GM12864 (cell line): Measurements from ENCODE around the gene TRAPPC3.

ENCODE experiments used
- DNase-seq: peaks from one replicate; pipeline ENCODE4 v3.0.0-alpha.2; 2011; ENCODE audit warnings: low read depth
- H3K4me3 ChIP-seq: 2 replicates; pipeline ENCODE4 v1.5.1; 2011; ENCODE audit warnings: mild to moderate bottlenecking, low read depth, low read length, control low read depth
- TF ChIP-seq, protein P1 (sequence below): IDR thresholded peaks from 2 replicates; pipeline ENCODE4 v1.5.1; 2011; ENCODE audit warnings: low read depth, mild to moderate bottlenecking, moderate library complexity, low read length, control low read depth, inconsistent platforms; ENCODE audit errors: missing control alignments

TRAPPC3 gene

GRCh38 chr1:36137226-36137625 is 12.1 kb downstream of the TRAPPC3 start:
- TF ChIP-seq, protein P1, sequence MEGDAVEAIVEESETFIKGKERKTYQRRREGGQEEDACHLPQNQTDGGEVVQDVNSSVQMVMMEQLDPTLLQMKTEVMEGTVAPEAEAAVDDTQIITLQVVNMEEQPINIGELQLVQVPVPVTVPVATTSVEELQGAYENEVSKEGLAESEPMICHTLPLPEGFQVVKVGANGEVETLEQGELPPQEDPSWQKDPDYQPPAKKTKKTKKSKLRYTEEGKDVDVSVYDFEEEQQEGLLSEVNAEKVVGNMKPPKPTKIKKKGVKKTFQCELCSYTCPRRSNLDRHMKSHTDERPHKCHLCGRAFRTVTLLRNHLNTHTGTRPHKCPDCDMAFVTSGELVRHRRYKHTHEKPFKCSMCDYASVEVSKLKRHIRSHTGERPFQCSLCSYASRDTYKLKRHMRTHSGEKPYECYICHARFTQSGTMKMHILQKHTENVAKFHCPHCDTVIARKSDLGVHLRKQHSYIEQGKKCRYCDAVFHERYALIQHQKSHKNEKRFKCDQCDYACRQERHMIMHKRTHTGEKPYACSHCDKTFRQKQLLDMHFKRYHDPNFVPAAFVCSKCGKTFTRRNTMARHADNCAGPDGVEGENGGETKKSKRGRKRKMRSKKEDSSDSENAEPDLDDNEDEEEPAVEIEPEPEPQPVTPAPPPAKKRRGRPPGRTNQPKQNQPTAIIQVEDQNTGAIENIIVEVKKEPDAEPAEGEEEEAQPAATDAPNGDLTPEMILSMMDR: no peak
- no peak overlapping the region for H3K4me3 ChIP-seq
- no peak for DNase-seq

- no peak for DNase-seq
- H3K4me3 ChIP-seq: no peak overlapping the region
- TF ChIP-seq, protein P1: no peak
These were observed 12.8 kb downstream of the TRAPPC3 start for GRCh38 chr1:36136535-36136934.

DNA sequence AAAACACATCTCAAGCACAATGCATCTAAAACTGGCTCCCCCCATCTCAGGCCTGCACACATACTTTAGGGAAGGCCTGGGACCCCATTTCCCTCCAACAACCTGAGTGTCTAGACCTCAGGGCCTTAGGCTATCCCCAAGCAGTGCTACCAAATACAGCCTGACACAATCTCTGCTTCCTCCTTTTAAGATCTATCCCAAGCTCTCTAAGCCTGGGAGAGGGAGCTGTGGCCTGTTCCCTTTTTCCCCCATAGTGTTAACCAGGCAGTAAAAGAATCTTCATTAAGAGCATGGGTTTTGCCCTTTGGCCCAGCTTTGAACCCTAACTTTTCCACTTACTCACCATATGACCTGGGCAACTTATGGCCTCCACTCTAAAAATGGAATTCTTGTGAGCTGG is 13.5 kb downstream of the TRAPPC3 start:
- TF ChIP-seq, protein P1: no peak
- no peak overlapping the region for H3K4me3 ChIP-seq
- DNase-seq: no peak

DNA sequence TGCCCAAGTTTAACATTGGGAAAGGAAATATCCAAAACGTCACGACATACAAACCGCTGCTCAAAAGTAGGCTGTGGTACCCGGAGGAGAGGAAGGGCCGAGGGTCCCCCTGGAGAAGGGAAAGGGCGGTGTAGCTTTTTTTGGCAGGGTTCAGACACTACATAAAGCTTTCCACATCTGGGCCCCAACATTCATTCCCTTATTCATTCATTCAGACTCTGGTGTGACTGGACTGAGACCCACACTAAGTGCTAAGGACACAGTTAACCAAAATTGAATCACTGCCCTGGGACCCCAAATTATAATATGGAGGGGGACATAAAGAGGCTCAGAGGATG is 14.0 kb downstream of the TRAPPC3 start:
- DNase-seq: no peak
- H3K4me3 ChIP-seq: no peak overlapping the region
- TF ChIP-seq, protein P1: no peak

- H3K4me3 ChIP-seq: no peak overlapping the region
- DNase-seq: no peak
- TF ChIP-seq, protein P1: peak; percentile 77
These were observed 14.6 kb downstream of the TRAPPC3 start for GRCh38 chr1:36134505-36135329.

DNA sequence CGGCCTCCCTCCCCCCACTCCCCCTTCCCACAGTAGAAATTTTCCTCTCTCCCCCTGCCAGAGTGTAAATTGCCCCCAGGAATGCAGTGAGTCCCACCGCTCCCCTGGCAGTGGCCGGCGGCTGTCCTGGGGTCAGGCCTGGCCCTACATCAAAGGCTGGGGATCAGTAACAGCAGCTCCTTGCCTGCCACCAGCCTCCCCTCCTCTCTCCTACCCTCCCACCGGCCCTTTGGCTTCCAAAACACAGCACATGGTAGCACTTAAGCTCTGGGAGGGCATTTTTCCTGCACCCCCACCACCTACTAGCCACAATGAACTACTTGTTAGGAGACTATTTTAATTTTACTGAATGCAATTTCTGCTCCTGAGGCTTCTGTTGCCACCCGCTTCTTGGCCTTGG is 15.3 kb downstream of the TRAPPC3 start:
- DNase-seq: no peak
- H3K4me3 ChIP-seq: no peak overlapping the region
- TF ChIP-seq, protein P1: no peak

DNA sequence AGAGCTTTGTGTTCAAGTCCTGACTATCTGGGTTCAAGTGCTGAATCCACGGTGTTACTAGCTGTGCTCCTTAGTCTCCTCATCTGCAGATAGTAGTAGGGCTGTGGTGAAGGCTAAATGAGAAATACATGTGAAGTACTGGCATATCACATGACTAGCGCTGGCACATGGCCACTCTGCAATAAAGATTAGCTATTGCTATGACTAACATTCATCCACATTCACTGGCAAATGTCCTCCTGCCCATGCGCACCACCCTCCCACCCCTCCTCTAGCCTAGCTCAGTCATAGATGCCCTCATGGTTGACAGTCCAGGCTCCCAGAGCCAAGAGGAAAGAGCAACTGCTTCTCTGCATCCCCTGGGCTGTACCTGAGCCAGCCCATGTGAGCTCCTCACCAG is 15.8 kb downstream of the TRAPPC3 start:
- no peak for DNase-seq
- no peak overlapping the region for H3K4me3 ChIP-seq
- TF ChIP-seq, protein P1: no peak
